ENCODE data around the gene APEX2.
A peak's percentile ranks its signal among the peaks of the same experiment; 100 is the strongest.
"Not testable (repeated sequence)": the region's sequence is repeated elsewhere in the genome, so short reads cannot be mapped to it uniquely, and the experiment has no call there.

Gene APEX2

DNA sequence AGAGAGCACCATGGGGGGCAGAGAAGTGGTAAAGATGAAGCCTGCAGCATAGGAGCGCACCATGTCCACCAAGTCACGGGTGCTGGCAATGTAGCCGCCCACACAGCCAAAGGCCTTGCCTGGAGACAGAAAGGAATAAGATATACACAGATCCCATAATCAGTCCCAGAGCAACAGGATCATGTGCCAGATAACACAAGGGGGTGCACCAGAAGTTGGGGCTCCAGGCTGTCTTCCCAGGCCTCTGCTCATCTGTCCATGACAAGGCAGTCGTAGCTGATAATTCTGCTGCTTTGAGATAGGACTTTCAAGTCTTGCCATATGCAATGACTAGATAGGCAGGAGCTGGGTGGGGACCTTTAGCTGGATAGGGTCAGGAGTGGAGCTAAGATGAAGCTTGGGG is 14.7 kb downstream of the APEX2 start:
- no peak for DNase-seq

DNA sequence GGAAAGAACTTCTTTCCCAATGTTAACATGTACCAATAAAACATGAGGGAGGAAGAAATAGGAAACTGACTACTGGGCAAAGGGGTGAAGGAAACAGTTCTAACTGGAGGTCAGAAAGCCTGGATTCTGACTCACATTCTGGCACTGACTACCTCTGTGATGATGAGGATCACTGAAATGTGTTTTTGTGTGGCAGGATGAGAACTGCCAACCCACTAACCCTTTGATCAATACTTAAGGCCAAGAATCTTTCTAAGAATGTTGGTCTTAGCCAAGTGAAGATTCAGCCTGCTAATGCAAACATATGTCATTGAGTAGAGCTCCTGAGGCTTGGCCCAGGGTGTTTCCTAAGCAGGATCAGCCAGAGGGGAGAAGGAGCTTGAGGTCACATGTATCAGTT is 26.0 kb downstream of the APEX2 start:
- DNase-seq = no peak

- no peak for DNase-seq
Measured at GRCh38 chrX:55026840-55027239, 26.7 kb downstream of the APEX2 start.

DNA sequence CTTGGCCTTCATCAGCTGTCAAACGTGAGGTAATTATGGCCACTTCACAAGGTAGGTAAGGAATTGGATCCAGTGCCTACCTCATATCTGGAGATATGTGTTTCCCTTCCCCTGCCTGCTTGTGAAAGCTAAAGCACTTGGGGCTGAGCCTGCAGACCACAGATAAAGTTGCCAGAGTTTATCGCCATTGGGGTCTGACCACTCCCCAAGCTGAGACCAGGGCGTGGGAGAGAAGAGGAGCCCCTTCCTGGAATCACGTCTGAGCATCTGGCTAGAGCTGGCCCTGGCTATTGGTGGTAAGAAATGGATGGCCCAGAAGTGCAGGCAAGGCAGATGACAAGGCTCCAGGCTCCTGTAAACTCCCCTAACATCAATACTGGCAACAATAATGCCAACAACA is 27.9 kb downstream of the APEX2 start:
- DNase-seq = no peak

DNA sequence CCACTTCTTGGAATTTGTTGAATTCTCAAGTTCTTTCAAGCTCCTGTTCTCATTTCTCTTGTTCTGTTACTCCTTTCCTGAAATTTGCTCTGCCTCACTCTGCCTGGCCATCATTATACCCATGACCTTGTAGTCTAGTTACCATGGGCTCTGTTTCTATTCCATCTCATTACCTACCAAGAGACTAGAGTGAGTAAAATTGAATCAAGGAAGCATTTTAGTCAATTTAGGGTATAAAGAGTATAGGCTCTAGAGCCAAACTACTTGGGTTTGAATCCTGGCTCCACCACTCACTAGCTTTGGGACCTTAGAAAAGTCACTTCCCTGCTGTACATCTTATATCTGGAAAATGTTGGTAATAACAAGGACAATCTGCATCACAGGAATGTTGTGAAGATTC is 28.4 kb downstream of the APEX2 start:
- no peak for DNase-seq

DNA sequence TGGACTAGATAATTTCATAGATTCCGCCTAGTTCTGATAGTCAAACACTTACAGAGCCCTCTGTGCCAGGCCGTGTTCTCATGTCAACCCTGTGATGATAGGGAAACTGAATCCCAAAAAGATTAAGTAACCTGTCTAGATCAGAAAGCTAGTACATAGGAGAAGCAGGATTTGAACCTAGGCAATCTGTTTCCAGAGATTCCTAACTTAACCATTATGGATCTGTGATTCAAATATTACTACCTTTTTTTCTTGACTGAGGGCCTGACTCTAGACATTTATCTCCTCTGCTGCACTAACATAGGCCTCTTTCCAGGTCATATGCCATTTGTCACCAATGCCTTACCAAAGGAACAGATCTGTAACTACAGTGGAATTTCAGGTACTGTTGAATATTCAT is 29.1 kb downstream of the APEX2 start:
- DNase-seq = no peak

DNA sequence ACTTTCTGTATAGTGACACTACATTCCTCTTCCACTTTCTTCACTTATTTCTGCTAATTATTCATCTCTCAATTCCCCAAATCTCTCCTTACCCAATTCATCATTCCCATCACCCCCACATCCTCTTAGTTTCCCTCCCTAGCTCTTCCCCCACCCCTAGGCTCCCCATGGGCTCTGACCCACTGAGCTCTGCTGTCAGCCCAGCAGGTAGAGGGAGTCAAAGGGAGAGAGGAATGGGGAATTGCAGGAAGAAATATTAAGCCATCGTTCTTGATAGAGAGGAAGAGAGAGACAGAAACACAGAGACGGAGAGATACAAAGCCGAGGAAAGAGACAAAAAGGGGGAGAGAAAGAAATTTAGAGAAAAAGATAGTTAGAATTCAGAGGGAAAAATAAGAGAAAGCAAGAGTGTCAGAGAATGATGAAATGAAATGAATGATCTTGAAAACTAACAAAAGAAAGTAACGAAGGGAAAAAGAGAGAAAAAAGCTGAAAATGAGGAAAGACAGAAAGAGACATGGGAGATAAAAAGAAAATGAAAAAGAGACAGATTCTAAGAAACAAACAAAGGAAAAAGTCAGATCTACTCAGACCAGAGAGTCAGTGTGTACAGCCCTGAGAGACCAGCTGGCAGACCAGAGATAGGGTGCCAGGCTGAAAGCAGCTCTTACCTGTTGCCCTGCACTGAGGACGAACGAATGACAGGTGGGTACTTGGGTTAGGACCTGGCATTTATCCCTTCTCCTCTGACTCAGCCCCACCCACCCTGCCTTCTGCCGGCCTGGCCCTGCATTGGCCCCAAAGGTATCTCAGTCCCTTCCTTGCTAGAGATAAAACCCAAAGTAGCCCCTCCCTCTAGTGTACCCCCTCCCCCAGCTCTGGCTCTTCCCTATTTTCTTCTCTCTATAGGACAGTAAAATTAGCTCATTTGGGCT is 30.4 kb downstream of the APEX2 start, which contains the start of gene ALAS2:
Gene ALAS2 (minus strand): TSS at position 707 of the 935 bp plus-strand sequence. CDS start 4,977 bp downstream, outside the sequence.
- DNase-seq = no peak

- no peak for DNase-seq
Measured at GRCh38 chrX:55033429-55033828, 33.3 kb downstream of the APEX2 start.

GRCh38 chrX:55039471-55039870 is 39.3 kb downstream of the APEX2 start:
- no peak for DNase-seq

DNA sequence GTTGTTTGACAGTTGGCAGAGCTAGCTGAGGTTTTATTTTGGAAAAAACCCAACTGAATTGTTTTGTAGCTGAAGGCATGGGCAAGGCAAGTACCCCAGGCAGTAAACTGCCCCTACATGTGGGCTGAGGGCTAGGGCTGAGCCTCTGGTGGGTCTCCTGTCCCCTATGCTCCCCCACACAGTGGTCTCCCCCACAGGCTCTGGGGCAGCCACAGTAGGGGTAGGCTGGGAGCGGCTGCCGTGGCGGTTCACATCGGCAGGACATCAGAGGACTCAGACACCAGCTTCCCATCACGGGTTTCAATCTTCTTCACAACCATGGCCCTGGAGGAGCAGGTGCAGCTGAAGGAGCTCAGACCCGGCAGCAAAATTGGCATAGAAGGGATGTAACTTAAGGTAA is 41.4 kb downstream of the APEX2 start:
- no peak for DNase-seq

DNA sequence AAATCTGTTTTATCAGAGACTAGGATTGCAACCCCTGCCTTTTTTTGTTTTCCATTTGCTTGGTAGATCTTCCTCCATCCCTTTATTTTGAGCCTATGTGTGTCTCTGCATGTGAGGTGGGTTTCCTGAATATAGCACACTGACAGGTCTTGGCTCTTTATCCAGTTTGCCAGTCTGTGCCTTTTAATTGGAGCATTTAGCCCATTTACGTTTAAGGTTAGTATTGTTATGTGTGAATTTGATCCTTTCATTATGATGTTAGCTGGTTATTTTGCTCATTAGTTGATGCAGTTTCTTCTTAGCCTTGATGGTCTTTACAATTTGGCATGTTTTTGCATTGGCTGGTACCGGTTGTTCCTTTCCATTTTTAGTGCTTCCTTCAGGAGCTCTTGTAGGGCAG is 50.4 kb downstream of the APEX2 start:
- not testable (repeated sequence) for DNase-seq

GRCh38 chrX:55056820-55057674 is 56.9 kb downstream of the APEX2 start:
- DNase-seq = no peak

DNA sequence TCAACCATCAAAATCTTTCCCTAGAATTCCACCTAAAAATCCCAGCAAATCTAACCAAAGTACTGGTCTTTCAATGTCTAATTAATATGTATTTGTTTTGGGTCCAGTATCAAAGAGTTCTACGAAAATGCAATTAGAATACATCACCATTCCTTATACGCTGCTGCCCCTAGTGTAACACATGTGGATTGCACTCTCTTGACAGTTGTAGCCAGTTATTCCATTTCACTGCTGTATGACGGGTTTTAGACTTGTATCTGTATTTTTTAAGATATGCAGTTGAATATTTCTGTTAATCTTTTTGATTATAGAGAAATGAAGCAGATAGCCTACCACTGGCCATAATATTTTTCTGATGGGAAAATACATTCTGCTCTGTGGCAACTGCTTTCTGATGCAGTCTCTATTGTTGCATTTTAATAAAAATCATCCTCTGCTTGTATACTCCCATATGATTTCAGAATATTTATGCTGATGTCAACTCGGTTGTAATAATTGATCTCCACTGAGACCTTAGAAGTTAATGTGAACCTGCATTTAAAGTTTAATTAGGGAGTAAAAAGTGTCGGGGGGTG is 57.6 kb downstream of the APEX2 start:
- DNase-seq = peak; percentile 37

Data from right forelimb (tissue), 1 donor.